NB4 (cell line): ENCODE measurements around the gene SDR39U1.

ENCODE experiments used
- DNase-seq: peaks from one replicate; pipeline ENCODE4 v3.0.0; 2010; ENCODE audit warnings: low read depth
- H3K4me3 ChIP-seq: one replicate; pipeline ENCODE4 v1.5.1; 2011; ENCODE audit warnings: mild to moderate bottlenecking, low read depth, low read length, moderate library complexity
- CTCF ChIP-seq: IDR thresholded peaks from one replicate; pipeline ENCODE4 v1.5.1; 2012; ENCODE audit warnings: low read depth, low read length
- MAX ChIP-seq: IDR thresholded peaks from 2 replicates; pipeline ENCODE4 v1.6.1; 2011; ENCODE audit warnings: low read depth, low read length
- MYC ChIP-seq: IDR thresholded peaks from 2 replicates; pipeline ENCODE4 v1.6.1; 2011; ENCODE audit warnings: low read depth, low read length
- POLR2A ChIP-seq: IDR thresholded peaks from 2 replicates; pipeline ENCODE4 v1.6.1; 2011; ENCODE audit warnings: mild to moderate bottlenecking; ENCODE audit not compliant: insufficient read length; ENCODE audit errors: extremely low read depth

Gene SDR39U1

GRCh38 chr14:24395609-24396582, 46.7 kb downstream of the SDR39U1 start:
- peak; percentile 76 for DNase-seq
- H3K4me3 ChIP-seq: no peak overlapping the region
- no peak for TF ChIP-seq MAX
- TF ChIP-seq MYC: no peak
- no peak for TF ChIP-seq POLR2A
- no peak for TF ChIP-seq CTCF

GRCh38 chr14:24394275-24394674, 48.3 kb downstream of the SDR39U1 start:
- TF ChIP-seq POLR2A: no peak
- no peak for TF ChIP-seq MYC
- no peak for TF ChIP-seq CTCF
- no peak for TF ChIP-seq MAX
- H3K4me3 ChIP-seq: no peak overlapping the region
- peak; percentile 39 for DNase-seq

- no peak for TF ChIP-seq MYC
- no peak for TF ChIP-seq MAX
- TF ChIP-seq CTCF: no peak
- no peak overlapping the region for H3K4me3 ChIP-seq
- no peak for DNase-seq
These were observed 50.1 kb downstream of the SDR39U1 start for GRCh38 chr14:24392325-24393091.

- peak; percentile 57 for DNase-seq
- no peak overlapping the region for H3K4me3 ChIP-seq
- no peak for TF ChIP-seq POLR2A
- no peak for TF ChIP-seq CTCF
- 0 out of 2 replicates have a peak, but pooled peaks have one; percentile 35 for TF ChIP-seq MYC
- TF ChIP-seq MAX: peak; percentile 63
These were observed 51.7 kb downstream of the SDR39U1 start for GRCh38 chr14:24390701-24391468.
